Neural progenitor cell (in vitro differentiated cells): ENCODE results near the gene DSCAML1.

Source experiments
- CTCF ChIP-seq: fragments of 200-600 bp; sonication (generic); IDR thresholded peaks from 2 replicates; pipeline ENCODE4 v1.5.1; 2017; ENCODE audit warnings: antibody characterized with exemption, mild to moderate bottlenecking
- EZH2 ChIP-seq: fragments of 200-600 bp; sonication (generic); IDR thresholded peaks from 2 replicates; pipeline ENCODE4 v1.6.1; 2017; ENCODE audit warnings: antibody characterized with exemption, mild to moderate bottlenecking, moderate library complexity
- EZH2phosphoT487 ChIP-seq: fragments of 200-600 bp; sonication (generic); IDR thresholded peaks from 2 replicates; pipeline ENCODE4 v1.6.1; 2017; ENCODE audit warnings: antibody characterized with exemption

GRCh38 chr11:117484156-117484555 lies 312.9 kb downstream of the DSCAML1 start:
- TF ChIP-seq CTCF = no peak
- TF ChIP-seq EZH2 = no peak
- no peak for TF ChIP-seq EZH2phosphoT487
